Mucosa of stomach (tissue), 1 donor: ENCODE measurements around the gene SMIM14.

Experiments used
- H3K27me3 ChIP-seq: one replicate; pipeline ENCODE4 v1.7.0; 2013; ENCODE audit warnings: mild to moderate bottlenecking, low read length; ENCODE audit not compliant: control insufficient read depth, insufficient read depth
- H3K36me3 ChIP-seq: one replicate; pipeline ENCODE4 v1.7.0; 2013; ENCODE audit warnings: low read length; ENCODE audit not compliant: control insufficient read depth, insufficient read depth
- H3K4me1 ChIP-seq: one replicate; pipeline ENCODE4 v1.7.0; 2013; ENCODE audit warnings: mild to moderate bottlenecking, low read length; ENCODE audit not compliant: control insufficient read depth, insufficient read depth
- H3K4me3 ChIP-seq: one replicate; pipeline ENCODE4 v1.7.0; 2013; ENCODE audit warnings: low read length
- H3K9ac ChIP-seq: one replicate; pipeline ENCODE4 v1.7.0; 2013; ENCODE audit warnings: mild to moderate bottlenecking, low read length, moderate library complexity
- H3K9me3 ChIP-seq: one replicate; pipeline ENCODE4 v1.7.0; 2013; ENCODE audit warnings: mild to moderate bottlenecking, low read length, moderate library complexity; ENCODE audit not compliant: control insufficient read depth
- donor health status: Pancreatic carcinoma.

SMIM14 gene

GRCh38 chr4:39637586-39638353, 895 bp downstream of the SMIM14 start:
- Histone ChIP-seq H3K36me3 (no peaks in the 10 kb centered on the region), H3K4me1 (peaks cover 28% of the 10 kb centered on the region), H3K9ac (peak overlapping the region; percentile 99), H3K4me3 (peak overlapping the region; percentile 89), H3K27me3 (no peaks in the 10 kb centered on the region), H3K9me3 (no peaks in the 10 kb centered on the region)

DNA sequence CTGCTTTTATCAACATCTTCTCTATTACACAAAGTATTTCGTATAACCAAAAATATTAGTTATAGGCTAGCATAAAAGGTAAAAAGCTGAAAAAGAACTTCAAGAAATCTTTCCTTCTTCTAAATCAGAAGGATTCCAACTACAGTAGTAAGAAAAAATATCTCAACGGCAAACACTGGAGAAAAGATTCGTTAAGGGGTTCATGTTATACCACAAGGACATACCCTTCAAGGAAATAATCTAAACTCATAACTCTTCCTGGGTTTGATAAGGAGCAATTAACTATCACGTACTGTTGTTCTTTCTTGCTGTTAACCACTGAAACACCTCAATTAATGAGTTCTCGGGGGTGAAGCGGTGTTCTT, 1.5 kb downstream of the SMIM14 start:
- H3K27me3 ChIP-seq = no peaks in the 10 kb centered on the region
- no peaks in the 10 kb centered on the region for H3K9me3 ChIP-seq
- H3K4me3 ChIP-seq = peak overlapping the region; percentile 89
- no peaks in the 10 kb centered on the region for H3K36me3 ChIP-seq
- peaks cover 28% of the 10 kb centered on the region for H3K4me1 ChIP-seq
- peak overlapping the region; percentile 99 for H3K9ac ChIP-seq

- Histone ChIP-seq H3K36me3 (no peaks in the 10 kb centered on the region), H3K4me1 (peaks cover 28% of the 10 kb centered on the region), H3K4me3 (peak overlapping the region; percentile 89), H3K27me3 (no peaks in the 10 kb centered on the region), H3K9ac (peak overlapping the region; percentile 99), H3K9me3 (no peaks in the 10 kb centered on the region)
Observed at GRCh38 chr4:39636531-39637184, 2.0 kb downstream of the SMIM14 start.

GRCh38 chr4:39635023-39635422, 3.6 kb downstream of the SMIM14 start:
- H3K9me3 ChIP-seq = no peaks in the 10 kb centered on the region
- H3K4me3 ChIP-seq = no peak overlapping the region
- H3K36me3 ChIP-seq = no peaks in the 10 kb centered on the region

GRCh38 chr4:39631700-39632079, 7.0 kb downstream of the SMIM14 start:
- Histone ChIP-seq H3K9ac (no peak overlapping the region), H3K36me3 (no peaks in the 10 kb centered on the region), H3K27me3 (no peaks in the 10 kb centered on the region), H3K4me1 (peaks cover 23% of the 10 kb centered on the region), H3K9me3 (no peaks in the 10 kb centered on the region), H3K4me3 (no peak overlapping the region)

More at GRCh38 chr4:39635023-39635422, 3.6 kb downstream of the SMIM14 start:
- Histone ChIP-seq H3K27me3 (no peaks in the 10 kb centered on the region), H3K9ac (no peak overlapping the region), H3K4me1 (peaks cover 24% of the 10 kb centered on the region)

- Histone ChIP-seq H3K9ac (no peak overlapping the region), H3K9me3 (no peaks in the 10 kb centered on the region), H3K4me3 (no peak overlapping the region), H3K36me3 (no peaks in the 10 kb centered on the region), H3K27me3 (no peaks in the 10 kb centered on the region), H3K4me1 (peaks cover 13% of the 10 kb centered on the region)
Observed at GRCh38 chr4:39627413-39627812, 11.3 kb downstream of the SMIM14 start.

DNA sequence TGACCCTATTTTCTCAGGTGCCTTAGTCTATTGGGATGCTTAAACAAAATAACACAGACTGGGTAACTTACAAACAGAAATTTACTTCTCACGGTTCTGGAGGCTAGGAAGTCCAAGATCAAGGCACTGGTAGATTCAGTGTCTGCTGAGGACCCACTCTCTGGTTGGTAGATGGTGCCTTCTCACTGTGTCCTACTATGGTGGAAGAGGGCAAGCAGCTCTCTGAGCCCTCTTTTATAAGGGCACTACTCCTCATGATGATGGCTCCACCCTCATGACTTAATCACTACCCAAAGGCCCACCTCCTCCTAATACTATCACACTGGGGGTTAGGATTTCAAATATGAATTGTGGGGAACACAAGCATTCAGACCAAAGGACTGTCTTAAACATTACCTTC, 11.8 kb downstream of the SMIM14 start:
- no peak overlapping the region for H3K9ac ChIP-seq
- H3K27me3 ChIP-seq = no peaks in the 10 kb centered on the region
- H3K4me3 ChIP-seq = no peak overlapping the region
- H3K9me3 ChIP-seq = no peaks in the 10 kb centered on the region
- H3K4me1 ChIP-seq = peaks cover 14% of the 10 kb centered on the region
- no peaks in the 10 kb centered on the region for H3K36me3 ChIP-seq

DNA sequence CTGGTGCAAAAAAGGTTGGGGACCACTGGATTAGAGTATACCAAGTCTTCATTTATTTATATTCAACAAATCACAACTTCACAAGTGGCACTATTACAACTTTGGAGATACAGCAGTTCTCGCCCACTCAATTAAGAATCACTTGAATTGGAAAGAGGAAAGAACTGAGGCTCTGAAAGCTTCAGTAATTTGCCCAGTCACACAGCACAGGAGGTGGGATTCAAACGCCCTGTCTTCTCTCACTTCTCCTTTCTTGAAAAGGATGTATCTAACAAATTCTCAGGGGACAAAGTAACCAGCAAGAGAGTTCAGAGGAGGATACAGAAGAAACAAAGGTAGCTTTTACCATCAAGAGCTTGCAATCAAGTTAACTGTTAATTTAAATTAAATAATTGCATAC, 12.4 kb downstream of the SMIM14 start:
- Histone ChIP-seq H3K27me3 (no peaks in the 10 kb centered on the region), H3K4me1 (peaks cover 18% of the 10 kb centered on the region), H3K36me3 (no peaks in the 10 kb centered on the region), H3K9me3 (no peaks in the 10 kb centered on the region), H3K4me3 (no peak overlapping the region), H3K9ac (no peak overlapping the region)

GRCh38 chr4:39621582-39621981, 17.1 kb downstream of the SMIM14 start:
- Histone ChIP-seq H3K27me3 (no peaks in the 10 kb centered on the region), H3K4me1 (peaks cover 24% of the 10 kb centered on the region), H3K9me3 (no peaks in the 10 kb centered on the region), H3K9ac (no peak overlapping the region), H3K36me3 (no peaks in the 10 kb centered on the region), H3K4me3 (no peak overlapping the region)

GRCh38 chr4:39620551-39621313, 17.9 kb downstream of the SMIM14 start:
- Histone ChIP-seq H3K9ac (no peak overlapping the region), H3K9me3 (no peaks in the 10 kb centered on the region), H3K4me1 (peaks cover 24% of the 10 kb centered on the region), H3K27me3 (no peaks in the 10 kb centered on the region), H3K4me3 (no peak overlapping the region), H3K36me3 (no peaks in the 10 kb centered on the region)

GRCh38 chr4:39617534-39617933, 21.1 kb downstream of the SMIM14 start:
- Histone ChIP-seq H3K9me3 (no peaks in the 10 kb centered on the region), H3K27me3 (no peaks in the 10 kb centered on the region), H3K4me3 (no peak overlapping the region), H3K4me1 (peaks cover 34% of the 10 kb centered on the region), H3K36me3 (no peaks in the 10 kb centered on the region), H3K9ac (no peak overlapping the region)

DNA sequence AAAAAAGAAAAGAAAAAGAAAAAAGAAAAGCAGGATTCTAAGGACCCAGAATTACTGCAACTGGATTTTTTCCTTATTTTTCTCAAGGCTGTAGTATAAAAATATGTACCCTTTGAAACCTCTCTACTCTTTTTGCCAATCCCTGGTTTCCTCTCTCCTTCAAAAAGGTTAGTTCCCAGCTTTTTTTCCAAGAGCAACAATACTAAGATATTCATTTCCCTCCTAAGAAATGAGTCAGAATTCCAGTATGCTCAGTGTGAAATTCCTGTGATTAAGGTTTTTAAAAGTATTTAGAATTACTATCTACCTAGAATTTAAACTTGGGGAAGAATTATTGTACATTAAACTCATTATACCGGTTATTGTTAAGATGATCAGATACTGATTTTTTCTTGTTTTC, 22.0 kb downstream of the SMIM14 start:
- Histone ChIP-seq H3K4me3 (no peak overlapping the region), H3K4me1 (peaks cover 40% of the 10 kb centered on the region)

More for the DNA sequence above, 22.0 kb downstream of the SMIM14 start:
- no peaks in the 10 kb centered on the region for H3K9me3 ChIP-seq
- peak overlapping the region; percentile 52 for H3K9ac ChIP-seq
- no peaks in the 10 kb centered on the region for H3K36me3 ChIP-seq
- H3K27me3 ChIP-seq = no peaks in the 10 kb centered on the region
